K562 (cell line): ENCODE results near the gene TLX2. TPM values are rescaled to one million over a fixed set of nuclear protein-coding genes. Genes with fewer than 3 reads are reported as not detected.

Experiments
- EP400 ChIP-seq: fragments of 450-650 bp; IDR thresholded peaks from 2 replicates; pipeline ENCODE4 v1.6.1; 2017; ENCODE audit warnings: antibody characterized with exemption, mild to moderate bottlenecking, moderate library complexity
- KAT7 ChIP-seq: sonication (generic); formaldehyde crosslinking; IDR thresholded peaks from 2 replicates; pipeline ENCODE4 v1.8.0; 2022; ENCODE audit warnings: missing genetic modification reagents, mild to moderate bottlenecking, borderline replicate concordance
- PCBP2 ChIP-seq: fragments of 200-400 bp; formaldehyde crosslinking; IDR thresholded peaks from 2 replicates; pipeline ENCODE4 v1.6.1; 2018; ENCODE audit warnings: low read length, low read depth, mild to moderate bottlenecking, moderate library complexity; ENCODE audit not compliant: poor library complexity, severe bottlenecking
- RB1 ChIP-seq: fragments of 450-650 bp; IDR thresholded peaks from 2 replicates; pipeline ENCODE4 v1.6.1; 2017; ENCODE audit warnings: low read depth, mild to moderate bottlenecking
- RNF2 ChIP-seq: sonication (generic); IDR thresholded peaks from 2 replicates; pipeline ENCODE4 v1.6.1; 2016
- SAFB2 ChIP-seq: fragments of 200-400 bp; formaldehyde crosslinking; IDR thresholded peaks from 2 replicates; pipeline ENCODE4 v1.6.1; 2018; ENCODE audit warnings: borderline replicate concordance, low read length, low read depth, moderate library complexity; ENCODE audit not compliant: severe bottlenecking
- WHSC1 ChIP-seq: IDR thresholded peaks from one replicate; pipeline ENCODE4 v1.6.1; 2012; ENCODE audit warnings: low read length, control low read depth, inconsistent platforms
- ZKSCAN8 ChIP-seq: fragments of 200-800 bp; sonication (Bioruptor generic); IDR thresholded peaks from 2 replicates; pipeline ENCODE4 v1.6.1; 2016; ENCODE audit warnings: missing genetic modification characterization, missing compliant biosample characterization
- polyA plus RNA-seq, 8 experiments: library from polyadenylated mRNA; depleted of rRNA in 4 of 8; stranded (reverse) in 5 of 8; unstranded in 3 of 8; fragments of >200 nt; fragmentation: Nextera tagmentation in 2 of 8; fragmentation: Illumina TruSeq in 1 of 8; extraction: Ambion mirVana in 2 of 8; extraction: Trizol in 1 of 8; gene quantifications; 2 replicates each; pipeline versions ENCODE4 v1.2.1 to v1.2.3, GENCODE V29; 2011 to 2014; ENCODE audit warnings: inconsistent platforms in 1 of 8, missing spikeins in 1 of 8
- total RNA-seq, 7 experiments: library from RNA; depleted of rRNA in 6 of 7; stranded (reverse); fragments of >200 nt in 6 of 7; fragmentation: Illumina TruSeq in 2 of 7; extraction: Trizol in 2 of 7; gene quantifications; 2 replicates each; pipeline versions ENCODE4 v1.2.1 to v1.2.3, GENCODE V29; 2011 to 2021; ENCODE audit warnings: low replicate concordance in 1 of 7
- TF ChIP-seq, protein P1 (sequence below), 2 experiments: IDR thresholded peaks in 1 of 2; conservative IDR thresholded peaks in 1 of 2; 2 replicates each; pipeline ENCODE4 v1.6.1; 2016; ENCODE audit warnings: low read depth in 2 of 2, mild to moderate bottlenecking in 1 of 2, missing compliant biosample characterization in 1 of 2, missing genetic modification characterization in 1 of 2, moderate library complexity in 1 of 2
- TF ChIP-seq, protein P2 (sequence below): fragments of 250-450 bp; sonication (Bioruptor Pico); IDR thresholded peaks from 2 replicates; pipeline ENCODE4 v1.4.0; 2020; ENCODE audit warnings: mild to moderate bottlenecking
- TF ChIP-seq, protein P3 (sequence below): fragments of 450-650 bp; formaldehyde crosslinking; IDR thresholded peaks from 2 replicates; pipeline ENCODE4 v1.4.0; 2022; ENCODE audit warnings: missing genetic modification characterization
- TF ChIP-seq, protein P4 (sequence below), 2 experiments: IDR thresholded peaks; 2 replicates each; pipeline ENCODE4 v1.6.1; 2011; ENCODE audit warnings: borderline replicate concordance in 1 of 2, control low read depth in 1 of 2, low read depth in 1 of 2, low read length in 1 of 2, mild to moderate bottlenecking in 1 of 2, mixed read lengths in 1 of 2, moderate library complexity in 1 of 2; ENCODE audit not compliant: insufficient read depth in 1 of 2, insufficient read length in 1 of 2, poor library complexity in 1 of 2, severe bottlenecking in 1 of 2; ENCODE audit errors: extremely low read depth in 1 of 2
- TF ChIP-seq, protein P5 (sequence below): sonication (generic); formaldehyde crosslinking; IDR thresholded peaks from 2 replicates; pipeline ENCODE4 v1.8.1; 2023; ENCODE audit warnings: mild to moderate bottlenecking, missing genetic modification reagents
- TF ChIP-seq, protein P6 (sequence below): fragments of 450-650 bp; conservative IDR thresholded peaks from 2 replicates; pipeline ENCODE4 v1.6.1; 2016; ENCODE audit warnings: missing genetic modification characterization, low read depth, mild to moderate bottlenecking, control low read depth, missing compliant biosample characterization

Gene TLX2
- total and polyA plus RNA-seq, 9 of the 15 experiments (the other 6 are each of a cell fraction or from before 2014, with no cell fraction given): not detected

DNA sequence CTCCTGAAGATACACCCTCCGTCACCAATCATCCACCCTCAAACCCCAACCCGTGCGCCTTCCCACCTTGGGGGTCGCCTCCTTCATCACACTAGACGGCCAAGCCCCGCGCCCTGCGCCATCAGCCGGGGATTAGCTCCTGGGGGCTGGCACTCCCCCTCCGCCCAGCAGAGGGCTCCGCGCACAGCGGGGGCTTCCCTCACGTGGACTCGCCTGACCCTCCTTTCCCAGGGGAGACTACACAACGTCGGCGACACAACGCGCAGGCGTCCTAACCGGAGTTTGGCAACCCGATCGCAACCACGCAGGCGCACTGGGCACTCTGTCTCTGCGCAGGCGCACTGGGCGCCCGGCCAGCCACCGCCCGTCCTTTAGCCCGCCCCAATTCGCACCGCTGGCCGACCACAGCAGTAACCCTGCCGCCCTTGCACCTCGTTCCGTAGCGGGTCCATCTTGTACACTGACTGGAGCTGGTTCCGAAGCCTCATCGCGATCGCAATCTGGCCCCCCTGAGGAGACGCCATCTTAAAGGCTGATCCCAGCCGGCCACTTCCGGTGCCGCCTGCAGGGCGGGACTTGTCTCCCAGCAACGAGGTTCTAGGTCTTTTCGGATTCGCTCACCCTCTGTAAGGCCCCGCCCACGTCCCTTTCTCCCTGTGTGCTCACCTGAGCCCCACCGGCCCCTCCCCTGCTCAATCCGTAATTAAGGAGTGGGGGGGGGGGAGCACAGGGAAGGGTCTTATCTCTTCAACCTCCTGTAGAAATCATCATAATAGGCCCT lies 6.9 kb upstream of the TLX2 start, which contains the start of gene PCGF1 (continued):
- TF ChIP-seq, protein P1, sequence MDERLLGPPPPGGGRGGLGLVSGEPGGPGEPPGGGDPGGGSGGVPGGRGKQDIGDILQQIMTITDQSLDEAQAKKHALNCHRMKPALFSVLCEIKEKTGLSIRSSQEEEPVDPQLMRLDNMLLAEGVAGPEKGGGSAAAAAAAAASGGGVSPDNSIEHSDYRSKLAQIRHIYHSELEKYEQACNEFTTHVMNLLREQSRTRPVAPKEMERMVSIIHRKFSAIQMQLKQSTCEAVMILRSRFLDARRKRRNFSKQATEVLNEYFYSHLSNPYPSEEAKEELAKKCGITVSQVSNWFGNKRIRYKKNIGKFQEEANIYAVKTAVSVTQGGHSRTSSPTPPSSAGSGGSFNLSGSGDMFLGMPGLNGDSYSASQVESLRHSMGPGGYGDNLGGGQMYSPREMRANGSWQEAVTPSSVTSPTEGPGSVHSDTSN (CRISPR knock-in tag; IDR thresholded peaks at IDR 0.05; ENCODE audit: low read depth): no peak
- TF ChIP-seq, protein P1 (tag; conservative IDR thresholded peaks at IDR 0.05; ENCODE audit: low read depth): no peak
- TF ChIP-seq, protein P2, sequence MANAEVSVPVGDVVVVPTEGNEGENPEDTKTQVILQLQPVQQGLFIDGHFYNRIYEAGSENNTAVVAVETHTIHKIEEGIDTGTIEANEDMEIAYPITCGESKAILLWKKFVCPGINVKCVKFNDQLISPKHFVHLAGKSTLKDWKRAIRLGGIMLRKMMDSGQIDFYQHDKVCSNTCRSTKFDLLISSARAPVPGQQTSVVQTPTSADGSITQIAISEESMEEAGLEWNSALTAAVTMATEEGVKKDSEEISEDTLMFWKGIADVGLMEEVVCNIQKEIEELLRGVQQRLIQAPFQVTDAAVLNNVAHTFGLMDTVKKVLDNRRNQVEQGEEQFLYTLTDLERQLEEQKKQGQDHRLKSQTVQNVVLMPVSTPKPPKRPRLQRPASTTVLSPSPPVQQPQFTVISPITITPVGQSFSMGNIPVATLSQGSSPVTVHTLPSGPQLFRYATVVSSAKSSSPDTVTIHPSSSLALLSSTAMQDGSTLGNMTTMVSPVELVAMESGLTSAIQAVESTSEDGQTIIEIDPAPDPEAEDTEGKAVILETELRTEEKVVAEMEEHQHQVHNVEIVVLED (CRISPR knock-in tag): no peak
- TF ChIP-seq, protein P3, sequence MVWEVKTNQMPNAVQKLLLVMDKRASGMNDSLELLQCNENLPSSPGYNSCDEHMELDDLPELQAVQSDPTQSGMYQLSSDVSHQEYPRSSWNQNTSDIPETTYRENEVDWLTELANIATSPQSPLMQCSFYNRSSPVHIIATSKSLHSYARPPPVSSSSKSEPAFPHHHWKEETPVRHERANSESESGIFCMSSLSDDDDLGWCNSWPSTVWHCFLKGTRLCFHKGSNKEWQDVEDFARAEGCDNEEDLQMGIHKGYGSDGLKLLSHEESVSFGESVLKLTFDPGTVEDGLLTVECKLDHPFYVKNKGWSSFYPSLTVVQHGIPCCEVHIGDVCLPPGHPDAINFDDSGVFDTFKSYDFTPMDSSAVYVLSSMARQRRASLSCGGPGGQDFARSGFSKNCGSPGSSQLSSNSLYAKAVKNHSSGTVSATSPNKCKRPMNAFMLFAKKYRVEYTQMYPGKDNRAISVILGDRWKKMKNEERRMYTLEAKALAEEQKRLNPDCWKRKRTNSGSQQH: peak; percentile 23; the same call in 1 of the 2 replicates
- TF ChIP-seq, protein P4, sequence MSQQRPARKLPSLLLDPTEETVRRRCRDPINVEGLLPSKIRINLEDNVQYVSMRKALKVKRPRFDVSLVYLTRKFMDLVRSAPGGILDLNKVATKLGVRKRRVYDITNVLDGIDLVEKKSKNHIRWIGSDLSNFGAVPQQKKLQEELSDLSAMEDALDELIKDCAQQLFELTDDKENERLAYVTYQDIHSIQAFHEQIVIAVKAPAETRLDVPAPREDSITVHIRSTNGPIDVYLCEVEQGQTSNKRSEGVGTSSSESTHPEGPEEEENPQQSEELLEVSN (IDR thresholded peaks at IDR 0.05; ENCODE audit: borderline replicate concordance in 1 of 2, extremely low read depth in 1 of 2, insufficient read depth in 1 of 2, insufficient read length in 1 of 2, low read depth in 1 of 2, low read length in 1 of 2, poor library complexity in 1 of 2, severe bottlenecking in 1 of 2): peak; percentile 67 to 69
- TF ChIP-seq RNF2 (no peak), ZKSCAN8 (CRISPR knock-in tag) (no peak), EP400 (peak; percentile 80), PCBP2 (no peak), WHSC1 (no peak), RB1 (peak; percentile 19; the same call in 1 of the 2 replicates), KAT7 (CRISPR knock-in tag) (0 out of 2 replicates have a peak, but pooled peaks have one; percentile 54), SAFB2 (no peak)
- TF ChIP-seq, protein P5, sequence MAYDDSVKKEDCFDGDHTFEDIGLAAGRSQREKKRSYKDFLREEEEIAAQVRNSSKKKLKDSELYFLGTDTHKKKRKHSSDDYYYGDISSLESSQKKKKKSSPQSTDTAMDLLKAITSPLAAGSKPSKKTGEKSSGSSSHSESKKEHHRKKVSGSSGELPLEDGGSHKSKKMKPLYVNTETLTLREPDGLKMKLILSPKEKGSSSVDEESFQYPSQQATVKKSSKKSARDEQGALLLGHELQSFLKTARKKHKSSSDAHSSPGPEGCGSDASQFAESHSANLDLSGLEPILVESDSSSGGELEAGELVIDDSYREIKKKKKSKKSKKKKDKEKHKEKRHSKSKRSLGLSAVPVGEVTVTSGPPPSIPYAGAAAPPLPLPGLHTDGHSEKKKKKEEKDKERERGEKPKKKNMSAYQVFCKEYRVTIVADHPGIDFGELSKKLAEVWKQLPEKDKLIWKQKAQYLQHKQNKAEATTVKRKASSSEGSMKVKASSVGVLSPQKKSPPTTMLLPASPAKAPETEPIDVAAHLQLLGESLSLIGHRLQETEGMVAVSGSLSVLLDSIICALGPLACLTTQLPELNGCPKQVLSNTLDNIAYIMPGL (CRISPR knock-in tag): peak; percentile 63; the same call in 1 of the 2 replicates
- TF ChIP-seq, protein P6, sequence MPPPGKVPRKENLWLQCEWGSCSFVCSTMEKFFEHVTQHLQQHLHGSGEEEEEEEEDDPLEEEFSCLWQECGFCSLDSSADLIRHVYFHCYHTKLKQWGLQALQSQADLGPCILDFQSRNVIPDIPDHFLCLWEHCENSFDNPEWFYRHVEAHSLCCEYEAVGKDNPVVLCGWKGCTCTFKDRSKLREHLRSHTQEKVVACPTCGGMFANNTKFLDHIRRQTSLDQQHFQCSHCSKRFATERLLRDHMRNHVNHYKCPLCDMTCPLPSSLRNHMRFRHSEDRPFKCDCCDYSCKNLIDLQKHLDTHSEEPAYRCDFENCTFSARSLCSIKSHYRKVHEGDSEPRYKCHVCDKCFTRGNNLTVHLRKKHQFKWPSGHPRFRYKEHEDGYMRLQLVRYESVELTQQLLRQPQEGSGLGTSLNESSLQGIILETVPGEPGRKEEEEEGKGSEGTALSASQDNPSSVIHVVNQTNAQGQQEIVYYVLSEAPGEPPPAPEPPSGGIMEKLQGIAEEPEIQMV (tag): no peak
